AG04449 (cell line): ENCODE data around the gene SDF2L1.

Experiments used
- CTCF ChIA-PET: fragments of 350-600 bp; formaldehyde crosslinking; extraction: SDS; loops from one replicate; lab custom pipeline; 2021; ENCODE audit warnings: antibody characterized with exemption; lab: Yijun Ruan, JAX
- POLR2A ChIA-PET: fragments of 400-600, 350-600 bp; formaldehyde crosslinking; extraction: SDS; loops from one replicate; lab custom pipeline; 2020; ENCODE audit warnings: antibody characterized with exemption, inconsistent platforms; lab: Yijun Ruan, JAX
- DNase-seq: peaks from one replicate; pipeline ENCODE4 v3.0.0-alpha.2; 2010; ENCODE audit warnings: low read depth, low spot score
- H3K4me3 ChIP-seq: 2 replicates; pipeline ENCODE4 v1.5.1; 2011; ENCODE audit warnings: low read depth, mild to moderate bottlenecking, control low read depth, low read length
- TF ChIP-seq, protein P1 (sequence below): IDR thresholded peaks from one replicate; pipeline ENCODE4 v1.5.1; 2011; ENCODE audit warnings: mild to moderate bottlenecking, moderate library complexity, low read length, control low read depth, inconsistent platforms; ENCODE audit not compliant: insufficient read depth; ENCODE audit errors: missing control alignments

The SDF2L1 gene

GRCh38 chr22:21598302-21598701 lies 43.8 kb upstream of the SDF2L1 start:
- CTCF ChIA-PET = interaction anchor here (0.9 to 1.8 kb wide), 2 partner anchors 31 to 48 kb away, joined by 3 to 7 read pairs; partner anchors contain the start of gene YDJC
- no peak overlapping the region for H3K4me3 ChIP-seq
- no peak for DNase-seq
- TF ChIP-seq, protein P1, sequence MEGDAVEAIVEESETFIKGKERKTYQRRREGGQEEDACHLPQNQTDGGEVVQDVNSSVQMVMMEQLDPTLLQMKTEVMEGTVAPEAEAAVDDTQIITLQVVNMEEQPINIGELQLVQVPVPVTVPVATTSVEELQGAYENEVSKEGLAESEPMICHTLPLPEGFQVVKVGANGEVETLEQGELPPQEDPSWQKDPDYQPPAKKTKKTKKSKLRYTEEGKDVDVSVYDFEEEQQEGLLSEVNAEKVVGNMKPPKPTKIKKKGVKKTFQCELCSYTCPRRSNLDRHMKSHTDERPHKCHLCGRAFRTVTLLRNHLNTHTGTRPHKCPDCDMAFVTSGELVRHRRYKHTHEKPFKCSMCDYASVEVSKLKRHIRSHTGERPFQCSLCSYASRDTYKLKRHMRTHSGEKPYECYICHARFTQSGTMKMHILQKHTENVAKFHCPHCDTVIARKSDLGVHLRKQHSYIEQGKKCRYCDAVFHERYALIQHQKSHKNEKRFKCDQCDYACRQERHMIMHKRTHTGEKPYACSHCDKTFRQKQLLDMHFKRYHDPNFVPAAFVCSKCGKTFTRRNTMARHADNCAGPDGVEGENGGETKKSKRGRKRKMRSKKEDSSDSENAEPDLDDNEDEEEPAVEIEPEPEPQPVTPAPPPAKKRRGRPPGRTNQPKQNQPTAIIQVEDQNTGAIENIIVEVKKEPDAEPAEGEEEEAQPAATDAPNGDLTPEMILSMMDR = no peak
- POLR2A ChIA-PET = no interaction called here

GRCh38 chr22:21599053-21599893 lies 42.8 kb upstream of the SDF2L1 start:
- no peak overlapping the region for H3K4me3 ChIP-seq
- no peak for DNase-seq
- TF ChIP-seq, protein P1 = no peak
- CTCF ChIA-PET = interaction anchor here (0.9 to 1.8 kb wide), 2 partner anchors 30 to 47 kb away, joined by 3 to 7 read pairs; partner anchors contain the start of gene YDJC
- POLR2A ChIA-PET = no interaction called here

GRCh38 chr22:21602579-21602978 lies 39.5 kb upstream of the SDF2L1 start:
- no peak overlapping the region for H3K4me3 ChIP-seq
- POLR2A ChIA-PET = interaction anchor here (0.6 kb wide), 1 partner anchor 8 kb away, joined by 4 read pairs; no protein-coding TSS in a partner anchor
- CTCF ChIA-PET = interaction anchor here (1.2 to 1.8 kb wide), 3 partner anchors 10 to 27 kb away, joined by 3 to 9 read pairs (median 4); partner anchors contain the start of gene YDJC
- TF ChIP-seq, protein P1 = no peak
- DNase-seq = no peak

- no peak overlapping the region for H3K4me3 ChIP-seq
- ChIA-PET POLR2A (no interaction called here), CTCF (interaction anchor here (1.3 to 4.4 kb wide), 3 partner anchors 11 to 38 kb away, joined by 4 to 19 read pairs (median 4); partner anchors contain the start of genes SDF2L1 and YDJC)
- TF ChIP-seq, protein P1 = no peak
- DNase-seq = no peak
Observed at GRCh38 chr22:21603973-21604372, 38.1 kb upstream of the SDF2L1 start.

- CTCF ChIA-PET = interaction anchor here (1.8 to 4.4 kb wide), 2 partner anchors 12 to 24 kb away, joined by 6 to 19 read pairs; partner anchors contain the start of gene YDJC
- TF ChIP-seq, protein P1 = no peak
- no peak for DNase-seq
- POLR2A ChIA-PET = interaction anchor here (0.7 kb wide), 1 partner anchor 25 kb away, joined by 3 read pairs; no protein-coding TSS in a partner anchor
- no peak overlapping the region for H3K4me3 ChIP-seq
Observed at GRCh38 chr22:21605887-21606564, 36.1 kb upstream of the SDF2L1 start.
